ENCODE data around the gene MBNL3. TPM values are rescaled to one million over a fixed set of nuclear protein-coding genes. Genes with fewer than 3 reads are reported as not detected.
"Not testable (repeated sequence)": the region's sequence is repeated elsewhere in the genome, so short reads cannot be mapped to it uniquely, and the experiment has no call there.

The MBNL3 gene
- total RNA-seq, 1 donor from 2014 or later, result 0.86 TPM

GRCh38 chrX:132378281-132378680, 110.6 kb downstream of the MBNL3 start:
- no peak for DNase-seq (ENCODE audit: low read depth)

- DNase-seq (ENCODE audit: low read depth), result no peak
Measured at GRCh38 chrX:132375941-132376340, 112.9 kb downstream of the MBNL3 start.

- no peak for DNase-seq (ENCODE audit: low read depth)
Measured at GRCh38 chrX:132373610-132374009, 115.2 kb downstream of the MBNL3 start.

GRCh38 chrX:132369617-132370326, 119.1 kb downstream of the MBNL3 start:
- DNase-seq (ENCODE audit: low read depth), result no peak

- DNase-seq (ENCODE audit: low read depth), result no peak
Measured at GRCh38 chrX:132367984-132368383, 120.9 kb downstream of the MBNL3 start.

GRCh38 chrX:132367314-132367713, 121.5 kb downstream of the MBNL3 start:
- no peak for DNase-seq (ENCODE audit: low read depth)

- DNase-seq (ENCODE audit: low read depth), result no peak
Measured at GRCh38 chrX:132365490-132365889, 123.3 kb downstream of the MBNL3 start.

GRCh38 chrX:132364313-132364712, 124.5 kb downstream of the MBNL3 start:
- DNase-seq (ENCODE audit: low read depth), result no peak

GRCh38 chrX:132353430-132353829, 135.4 kb downstream of the MBNL3 start:
- DNase-seq (ENCODE audit: low read depth), result no peak

GRCh38 chrX:132336172-132336571, 152.7 kb downstream of the MBNL3 start:
- DNase-seq (ENCODE audit: low read depth), result no peak

GRCh38 chrX:132333351-132333750, 155.5 kb downstream of the MBNL3 start:
- DNase-seq (ENCODE audit: low read depth), result no peak

- DNase-seq (ENCODE audit: low read depth), result no peak
Measured at GRCh38 chrX:132331532-132331931, 157.3 kb downstream of the MBNL3 start.

GRCh38 chrX:132331000-132331399, 157.8 kb downstream of the MBNL3 start:
- no peak for DNase-seq (ENCODE audit: low read depth)

- DNase-seq (ENCODE audit: low read depth), result no peak
Measured at GRCh38 chrX:132330156-132330729, 158.6 kb downstream of the MBNL3 start.

- not testable (repeated sequence) for DNase-seq (ENCODE audit: low read depth)
Measured at GRCh38 chrX:132326960-132327359, 161.9 kb downstream of the MBNL3 start.

Data from myocyte (in vitro differentiated cells).